ENCODE measurements around the gene SETDB1. TPM values are rescaled to one million over a fixed set of nuclear protein-coding genes. Genes with fewer than 3 reads are reported as not detected.

SETDB1 gene
- total RNA-seq, 1 experiment from 2014 or later = 51.1 TPM

- H3K4me1 ChIP-seq (replicated peaks; ENCODE audit: insufficient read depth) = no peaks in the 10 kb centered on the region
- no peaks in the 10 kb centered on the region; the same call in 1 of the 2 replicates for H3F3A ChIP-seq (ENCODE audit: insufficient read depth, low read depth)
- H3K4me3 ChIP-seq = no peak overlapping the region
- no peak overlapping the region for H3K4me2 ChIP-seq
- no peaks in the 10 kb centered on the region for H3K9me2 ChIP-seq (ENCODE audit: insufficient read depth)
- TF ChIP-seq CTCF (conservative IDR thresholded peaks at IDR 0.05) = no peak
- TF ChIP-seq EZH2 (IDR thresholded peaks at IDR 0.05; ENCODE audit: low read depth) = no peak
- H3K79me2 ChIP-seq (ENCODE audit: low read depth) = no peaks in the 10 kb centered on the region
- intact Hi-C loops (cut with micrococcal nuclease; ENCODE audit: unreplicated experiment) = no loop called here
- no peaks in the 10 kb centered on the region for H3K36me3 ChIP-seq (ENCODE audit: low read depth)
- H3K9me3 ChIP-seq (ENCODE audit: insufficient read depth, low read depth) = no peaks in the 10 kb centered on the region
- no TSS peak for BruUV-seq (replicated peaks)
- ChIA-PET CTCF (no interaction called here), POLR2A (ENCODE audit: unreplicated experiment) (no interaction called here)
- no peaks in the 10 kb centered on the region for H3K27me3 ChIP-seq (ENCODE audit: insufficient read depth, low read depth)
- no peak for DNase-seq
- no peak overlapping the region for H3K27ac ChIP-seq
- no peak overlapping the region for H2AFZ ChIP-seq
- no peaks in the 10 kb centered on the region for H4K20me1 ChIP-seq (ENCODE audit: insufficient read depth)
These were observed 8.8 kb upstream of the SETDB1 start for GRCh38 chr1:150917387-150917786.

DNA sequence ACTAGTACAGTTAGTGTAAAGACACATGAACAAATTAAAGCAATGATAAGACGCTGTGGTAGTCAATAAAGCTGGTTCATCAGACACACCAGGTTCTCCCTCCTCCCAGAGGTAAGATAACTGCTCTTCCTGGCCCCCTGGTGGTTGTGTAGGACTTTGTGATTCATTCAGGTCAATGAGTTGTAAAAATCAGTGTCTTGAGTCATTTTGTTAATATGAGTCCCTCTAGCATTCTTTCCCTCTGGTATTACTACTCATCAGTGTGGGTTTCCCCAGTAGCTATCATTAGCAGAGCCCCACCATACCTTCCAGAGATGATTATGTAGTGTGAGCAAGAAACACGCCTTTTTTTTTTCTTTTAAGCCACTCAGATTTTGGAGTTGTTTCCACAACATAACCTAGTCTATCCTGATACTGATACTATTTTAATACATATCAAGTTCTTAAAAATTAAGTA is 3.6 kb upstream of the SETDB1 start:
- peak overlapping the region; percentile 26; the same call in 1 of the 2 replicates for H3K27ac ChIP-seq
- BruUV-seq (replicated peaks) = no TSS peak
- no peaks in the 10 kb centered on the region for H3K36me3 ChIP-seq (ENCODE audit: low read depth)
- H4K20me1 ChIP-seq (ENCODE audit: insufficient read depth) = no peaks in the 10 kb centered on the region
- peak; percentile 65 to 83 for DNase-seq
- H3K9me2 ChIP-seq (ENCODE audit: insufficient read depth) = no peaks in the 10 kb centered on the region
- ChIA-PET POLR2A (ENCODE audit: unreplicated experiment) (interaction anchor here (0.5 kb wide), 1 partner anchor 225 kb away, joined by 3 read pairs; the partner anchor contains the start of gene GOLPH3L), CTCF (interaction anchor here (0.5 to 1.4 kb wide), 6 partner anchors 10 to 499 kb away, joined by 3 to 5 read pairs (median 4); no protein-coding TSS in a partner anchor)
- intact Hi-C loops (cut with micrococcal nuclease; ENCODE audit: unreplicated experiment) = loop anchor here (1.0 to 5.0 kb wide), 2 partner anchors 46 to 360 kb away; partner anchors contain the start of gene ARNT
- H3K4me1 ChIP-seq (replicated peaks; ENCODE audit: insufficient read depth) = peaks cover 13% of the 10 kb centered on the region
- no peak overlapping the region for H3K4me3 ChIP-seq
- H3K4me2 ChIP-seq = 0 out of 2 replicates have a peak overlapping the region, but pooled peaks have one; percentile 6
- H3F3A ChIP-seq (ENCODE audit: insufficient read depth, low read depth) = peaks cover 17% of the 10 kb centered on the region
- peaks cover 12% of the 10 kb centered on the region for H3K79me2 ChIP-seq (ENCODE audit: low read depth)
- H2AFZ ChIP-seq = no peak overlapping the region
- H3K27me3 ChIP-seq (ENCODE audit: insufficient read depth, low read depth) = no peaks in the 10 kb centered on the region
- no peaks in the 10 kb centered on the region for H3K9me3 ChIP-seq (ENCODE audit: insufficient read depth, low read depth)
- no peak for TF ChIP-seq EZH2 (IDR thresholded peaks at IDR 0.05; ENCODE audit: low read depth)
- TF ChIP-seq CTCF (conservative IDR thresholded peaks at IDR 0.05) = peak; percentile 87

DNA sequence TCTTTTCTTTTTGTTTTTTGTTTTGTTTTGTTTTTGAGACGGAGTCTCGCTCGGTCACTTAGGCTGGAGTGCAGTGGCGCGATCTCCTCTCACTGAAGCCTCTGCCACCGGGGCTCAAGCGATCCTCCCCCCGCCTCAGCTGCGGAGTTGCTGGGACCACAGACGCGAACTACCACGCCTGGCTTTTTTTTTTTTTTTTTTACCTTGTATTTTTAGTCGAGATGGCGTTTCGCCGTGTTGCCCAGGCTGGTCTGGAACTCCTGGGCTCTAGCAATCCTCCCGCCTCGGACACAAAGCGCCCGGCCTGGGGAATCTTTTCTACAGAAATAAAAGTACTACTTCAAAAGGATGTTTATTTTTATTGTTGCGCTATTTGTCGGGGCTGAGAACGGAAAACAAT is 1.1 kb upstream of the SETDB1 start:
- ChIA-PET POLR2A (ENCODE audit: unreplicated experiment) (no interaction called here), CTCF (interaction anchor here (0.6 kb wide), 1 partner anchor 288 kb away, joined by 11 read pairs; no protein-coding TSS in a partner anchor)
- Histone ChIP-seq H3K4me3 (no peak overlapping the region), H3K27ac (no peak overlapping the region), H4K20me1 (ENCODE audit: insufficient read depth) (no peaks in the 10 kb centered on the region), H3K36me3 (ENCODE audit: low read depth) (peaks cover 21% of the 10 kb centered on the region), H3K9me2 (ENCODE audit: insufficient read depth) (no peaks in the 10 kb centered on the region), H3F3A (ENCODE audit: insufficient read depth, low read depth) (peaks cover 21% of the 10 kb centered on the region), H3K27me3 (ENCODE audit: insufficient read depth, low read depth) (no peaks in the 10 kb centered on the region), H3K4me2 (no peak overlapping the region), H3K9me3 (ENCODE audit: insufficient read depth, low read depth) (no peaks in the 10 kb centered on the region), H3K79me2 (ENCODE audit: low read depth) (peaks cover 20% of the 10 kb centered on the region), H3K4me1 (replicated peaks; ENCODE audit: insufficient read depth) (peaks cover 14% of the 10 kb centered on the region), H2AFZ (no peak overlapping the region)
- no TSS peak for BruUV-seq (replicated peaks)
- TF ChIP-seq EZH2 (IDR thresholded peaks at IDR 0.05; ENCODE audit: low read depth) (no peak), CTCF (conservative IDR thresholded peaks at IDR 0.05) (no peak)
- no peak for DNase-seq
- intact Hi-C loops (cut with micrococcal nuclease; ENCODE audit: unreplicated experiment) = no loop called here
